Right cardiac atrium (tissue), 5 donors: ENCODE results near the gene PITHD1. TPM values are rescaled to one million over a fixed set of nuclear protein-coding genes. Genes with fewer than 3 reads are reported as not detected.
"Not testable (repeated sequence)": the region's sequence is repeated elsewhere in the genome, so short reads cannot be mapped to it uniquely, and the experiment has no call there.

Source experiments
- ATAC-seq, 2 donors: fragments of 200-7000 bp; cut with Tn5 transposase; one replicate each; pipeline versions ENCODE4 v1.8.0 to v1.9.1; 2020; ENCODE audit warnings: moderate library complexity in 2 of 2, mild to moderate bottlenecking in 1 of 2
- DNase-seq, 3 donors: peaks; one replicate each; pipeline ENCODE4 v3.0.0-alpha.2; 2020
- H3K27ac ChIP-seq: one replicate; pipeline ENCODE4 v1.5.1; 2013; ENCODE audit warnings: mild to moderate bottlenecking, low read length, control low read depth, moderate library complexity
- H3K27me3 ChIP-seq: one replicate; pipeline ENCODE4 v1.6.1; 2013; ENCODE audit not compliant: control insufficient read depth, insufficient read depth
- H3K4me1 ChIP-seq: one replicate; pipeline ENCODE4 v1.6.1; 2013; ENCODE audit warnings: low read length; ENCODE audit not compliant: control insufficient read depth, insufficient read depth
- H3K4me3 ChIP-seq: one replicate; pipeline ENCODE4 v1.5.1; 2013; ENCODE audit warnings: low read length, control low read depth
- H3K9me3 ChIP-seq: one replicate; pipeline ENCODE4 v1.6.1; 2013; ENCODE audit warnings: low read length; ENCODE audit not compliant: control insufficient read depth
- WGBS: extraction: QIAGEN DNeasy Blood & Tissue Kit; methylation state at CpG from one replicate; pipeline ENCODE4 v1.1.7; 2013; 5-methylcytosine and 5-hydroxymethylcytosine counted together
- intact Hi-C, 4 donors: fragments of 100-400 bp; cut with DNase I; formaldehyde crosslinking; loops; one replicate each; pipeline versions ENCODE4 v1.11.0 to v1.14.0; 2022 to 2023
- polyA plus RNA-seq: library from polyadenylated mRNA; stranded (reverse); fragments of 200-250 nt; gene quantifications from one replicate; pipeline ENCODE4 v1.2.3, GENCODE V29; 2013
- total RNA-seq, 4 donors: library from RNA; stranded (reverse); fragmentation: NEBNext Ultra II Directional; extraction: Animal tissue kit (Norgen Biotek cat#: 25700); gene quantifications; one replicate each; pipeline ENCODE4 v1.2.1, GENCODE V29; 2021
- donor health status: healthy with polysubstance abuse.
- donor health status: DM: no; HTN: yes; CAD: no.
- donor health status: DM: no; HTN: no; CAD: no.
- donor health status: DM: no; HTN: yes; CAD: no; lungs with severe emphysema.
- donor health status: DM: yes; HTN: yes; CAD: no.

The PITHD1 gene
- total and polyA plus RNA-seq, 5 donors: 33.1 to 40.3 (median 37.5) TPM

- H3K4me1 ChIP-seq: peaks cover 3% of the 10 kb centered on the region
- intact Hi-C loops: loop anchor here in 2 of 4 donors (10.0 kb wide), 1 partner anchor 140 kb away; the partner anchor contains the start of gene CNR2 (in 2 of the 2)
Measured at GRCh38 chr1:23774174-23774880, 3.9 kb upstream of the PITHD1 start.

GRCh38 chr1:23776217-23776616, 2.0 kb upstream of the PITHD1 start:
- Histone ChIP-seq H3K9me3 (no peaks in the 10 kb centered on the region), H3K4me3 (no peak overlapping the region), H3K27ac (no peak overlapping the region), H3K4me1 (peaks cover 3% of the 10 kb centered on the region), H3K27me3 (no peaks in the 10 kb centered on the region)
- DNase-seq (no peak), ATAC-seq (no peak)
- WGBS: 90% methylated on average over 2 of the region's 2 CpGs
- intact Hi-C loops: loop anchor here in 2 of 4 donors (10.0 kb wide), 1 partner anchor 139 kb away; the partner anchor contains the start of gene CNR2 (in 2 of the 2)

More at GRCh38 chr1:23774174-23774880, 3.9 kb upstream of the PITHD1 start:
- DNase-seq: no peak
- H3K27me3 ChIP-seq: no peaks in the 10 kb centered on the region
- H3K4me3 ChIP-seq: no peak overlapping the region
- 75% methylated on average over 6 of the region's 6 CpGs for WGBS
- H3K9me3 ChIP-seq: no peaks in the 10 kb centered on the region
- no peak overlapping the region for H3K27ac ChIP-seq
- no peak for ATAC-seq

- Histone ChIP-seq H3K4me3 (no peak overlapping the region), H3K27me3 (no peaks in the 10 kb centered on the region), H3K4me1 (peaks cover 3% of the 10 kb centered on the region), H3K9me3 (no peaks in the 10 kb centered on the region), H3K27ac (no peak overlapping the region)
- 78% methylated on average over 3 of the region's 3 CpGs for WGBS
- no peak for DNase-seq
- no peak for ATAC-seq
- intact Hi-C loops: loop anchor here in 2 of 4 donors (10.0 kb wide), 1 partner anchor 135 kb away; the partner anchor contains the start of gene CNR2 (in 2 of the 2)
Measured at GRCh38 chr1:23779826-23780371, 1.7 kb downstream of the PITHD1 start.

- H3K27ac ChIP-seq, intact Hi-C loops, ATAC-seq, H3K27me3 ChIP-seq, DNase-seq, H3K9me3 ChIP-seq, H3K4me3 ChIP-seq, H3K4me1 ChIP-seq: not testable (repeated sequence)
- WGBS: 94% methylated on average over 11 of the region's 11 CpGs
Measured at GRCh38 chr1:23783141-23783540, 4.9 kb downstream of the PITHD1 start.

- H3K4me1 ChIP-seq: no peaks in the 10 kb centered on the region
- 87% methylated on average over 4 of the region's 4 CpGs for WGBS
- ATAC-seq (no peak), DNase-seq (no peak)
- no peaks in the 10 kb centered on the region for H3K27me3 ChIP-seq
- no peak overlapping the region for H3K27ac ChIP-seq
- intact Hi-C loops: no loop called here
- H3K4me3 ChIP-seq: no peak overlapping the region
- H3K9me3 ChIP-seq: no peaks in the 10 kb centered on the region
Measured at GRCh38 chr1:23784846-23785245, 6.6 kb downstream of the PITHD1 start.

- intact Hi-C loops: no loop called here
- H3K27ac ChIP-seq: no peak overlapping the region
- no peak for DNase-seq
Measured at GRCh38 chr1:23787701-23788100, 9.5 kb downstream of the PITHD1 start.

GRCh38 chr1:23788695-23789094, 10.5 kb downstream of the PITHD1 start:
- 97% methylated on average over 3 of the region's 3 CpGs for WGBS
- Histone ChIP-seq H3K4me1 (peaks cover 3% of the 10 kb centered on the region), H3K4me3 (no peak overlapping the region), H3K27ac (no peak overlapping the region), H3K27me3 (no peaks in the 10 kb centered on the region), H3K9me3 (no peaks in the 10 kb centered on the region)
- no peak for DNase-seq
- ATAC-seq: no peak
- intact Hi-C loops: no loop called here

More at GRCh38 chr1:23787701-23788100, 9.5 kb downstream of the PITHD1 start:
- Histone ChIP-seq H3K4me1 (peaks cover 3% of the 10 kb centered on the region), H3K9me3 (no peaks in the 10 kb centered on the region), H3K4me3 (no peak overlapping the region), H3K27me3 (no peaks in the 10 kb centered on the region)
- WGBS: 85% methylated on average over 3 of the region's 3 CpGs
- no peak for ATAC-seq

GRCh38 chr1:23790696-23791515, 12.7 kb downstream of the PITHD1 start, which contains the start of gene LYPLA2:
Gene LYPLA2, plus strand, starts transcription at chr1:23791145. Its CDS starts 1,538 bp downstream, at chr1:23792683.
- DNase-seq (peak; percentile 96 to 98 (median 98)), ATAC-seq (peak; percentile 90 to 92)
- WGBS: under 1% methylated on average over 47 of the region's 47 CpGs
- no peaks in the 10 kb centered on the region for H3K27me3 ChIP-seq
- H3K9me3 ChIP-seq: no peaks in the 10 kb centered on the region
- peak within 1 kb of the TSS; percentile 32 for H3K27ac ChIP-seq
- peak within 1 kb of the TSS; percentile 82 for H3K4me3 ChIP-seq
- H3K4me1 ChIP-seq: peaks cover 3% of the 10 kb centered on the region
- intact Hi-C loops: no loop called here

- peak in 2 of 3 donors; percentile 42 to 58 for DNase-seq
- WGBS: 1% methylated on average over 15 of the region's 15 CpGs
- peak overlapping the region; percentile 82 for H3K4me3 ChIP-seq
- peaks cover 3% of the 10 kb centered on the region for H3K4me1 ChIP-seq
- intact Hi-C loops: no loop called here
- no peaks in the 10 kb centered on the region for H3K9me3 ChIP-seq
- no peak overlapping the region for H3K27ac ChIP-seq
- H3K27me3 ChIP-seq: no peaks in the 10 kb centered on the region
- peak; percentile 2 to 6 for ATAC-seq
Measured at GRCh38 chr1:23791516-23792047, 13.4 kb downstream of the PITHD1 start.

GRCh38 chr1:23792151-23792945, 14.1 kb downstream of the PITHD1 start:
- Histone ChIP-seq H3K4me3 (peak overlapping the region; percentile 82), H3K4me1 (peaks cover 3% of the 10 kb centered on the region), H3K27ac (no peak overlapping the region), H3K9me3 (no peaks in the 10 kb centered on the region), H3K27me3 (no peaks in the 10 kb centered on the region)
- ATAC-seq: no peak
- 65% methylated on average over 19 of the region's 19 CpGs for WGBS
- DNase-seq: no peak
- intact Hi-C loops: no loop called here
